ENCODE results near the gene MED13L.
A peak's percentile ranks its signal among the peaks of the same experiment; 100 is the strongest.

MED13L gene

DNA sequence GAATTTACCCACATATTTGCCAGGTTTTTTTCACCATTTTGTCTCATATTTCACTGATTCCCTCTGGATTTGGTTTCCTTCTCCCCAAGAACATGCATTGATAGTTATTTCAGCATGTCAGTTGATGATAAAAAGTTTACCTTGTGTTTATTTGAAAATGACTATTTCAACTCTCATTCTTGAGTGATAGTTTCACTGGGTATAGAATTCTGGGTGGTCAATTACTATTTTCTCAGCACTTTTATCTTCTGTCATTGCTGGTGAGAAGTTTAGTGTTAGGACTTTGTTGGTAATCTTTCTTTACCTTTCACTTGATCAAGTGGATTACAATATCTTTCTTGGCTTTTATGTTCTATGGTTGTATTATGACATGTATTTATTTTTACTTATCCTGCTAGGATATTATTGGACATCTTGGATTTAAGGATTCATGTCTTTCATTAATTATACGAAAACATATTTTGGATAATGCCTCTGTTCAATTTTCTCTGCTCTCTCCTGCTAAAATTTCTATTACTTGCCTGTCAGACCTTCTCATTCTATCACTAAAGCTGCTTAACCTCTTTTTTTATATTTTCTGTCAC lies 338.6 kb downstream of the MED13L start:
- DNase-seq (ENCODE audit: low spot score) = no peak

DNA sequence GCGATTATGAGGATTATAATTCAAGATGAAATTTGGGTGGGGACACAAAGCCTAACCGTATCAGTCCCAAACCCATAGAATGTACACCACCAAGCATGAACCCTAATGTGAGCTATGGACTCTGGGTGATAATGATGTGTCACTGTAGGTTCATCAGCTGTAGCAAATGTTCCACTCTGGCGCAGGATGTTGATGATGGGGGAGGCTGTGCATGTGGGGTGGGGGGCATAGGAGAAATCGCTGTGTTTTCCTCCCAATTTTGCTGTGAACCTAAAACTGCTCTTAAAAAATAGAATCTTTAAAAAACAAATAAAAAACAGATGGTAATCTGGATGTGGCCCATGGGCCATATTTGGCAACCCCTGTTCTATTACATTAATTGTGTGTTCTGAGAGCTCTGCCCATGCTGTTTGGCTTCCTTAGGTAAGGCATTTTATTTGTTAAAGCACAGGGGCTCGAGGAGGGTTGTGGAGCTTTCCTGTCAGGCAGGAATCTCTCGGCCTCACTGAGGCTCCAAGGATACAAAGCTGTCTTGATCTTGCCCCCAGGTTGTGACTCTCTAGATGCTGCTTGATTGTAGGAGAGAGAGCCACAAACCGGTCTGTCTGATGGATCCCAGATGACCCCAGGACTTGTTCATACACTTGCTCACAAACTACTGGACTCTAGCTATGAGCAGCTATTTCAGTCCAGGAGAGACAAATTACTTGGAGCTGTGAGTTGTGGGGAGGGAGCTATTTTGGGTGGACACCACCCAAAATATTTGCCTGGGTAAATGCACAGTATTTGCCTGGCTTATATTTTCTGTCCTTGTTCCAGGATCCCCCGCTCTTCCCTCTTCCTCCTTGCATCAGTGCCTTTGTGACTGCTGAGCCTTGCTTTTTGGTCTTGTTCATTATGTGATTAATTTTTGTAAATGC lies 340.2 kb downstream of the MED13L start:
- DNase-seq (ENCODE audit: low spot score) = no peak

DNA sequence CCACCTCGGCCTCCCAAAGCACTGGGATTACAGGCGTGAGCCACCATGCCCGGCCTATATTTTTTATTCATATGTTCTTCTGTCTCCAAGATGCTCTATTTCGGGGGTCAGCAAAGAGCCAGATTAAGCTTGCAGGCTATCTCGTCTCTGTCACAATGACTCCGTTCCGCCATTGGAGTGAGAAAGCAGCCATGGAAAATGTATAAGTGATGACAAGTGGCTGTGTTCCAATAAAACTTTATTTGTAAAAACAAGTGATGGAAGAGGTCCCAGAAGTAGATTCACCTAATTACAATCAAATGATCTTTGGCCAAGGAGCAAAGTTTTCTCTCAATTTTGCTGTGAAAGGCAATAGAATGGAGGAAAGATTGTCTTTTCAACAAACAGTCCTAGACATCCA lies 342.6 kb downstream of the MED13L start:
- no peak for DNase-seq (ENCODE audit: low spot score)

DNA sequence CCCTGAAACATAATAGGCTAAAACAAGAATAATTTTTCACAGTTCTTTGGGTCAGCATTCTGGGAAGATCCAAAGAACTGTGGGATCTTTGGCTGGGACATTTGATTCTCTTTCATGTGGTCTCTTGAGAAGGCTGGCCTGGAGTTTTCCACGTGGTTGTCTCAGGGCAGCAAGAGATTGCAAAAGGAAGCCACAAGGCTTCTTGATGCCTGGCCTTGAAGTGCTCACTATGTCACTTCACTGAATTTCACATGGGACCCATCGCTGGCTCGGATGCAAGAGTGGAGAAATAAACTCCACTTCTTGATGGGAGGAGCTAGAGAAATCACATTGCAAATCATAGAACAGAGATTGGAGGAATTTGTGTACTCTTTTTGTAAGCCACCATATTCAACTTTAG lies 343.4 kb downstream of the MED13L start:
- no peak for DNase-seq (ENCODE audit: low spot score)

DNA sequence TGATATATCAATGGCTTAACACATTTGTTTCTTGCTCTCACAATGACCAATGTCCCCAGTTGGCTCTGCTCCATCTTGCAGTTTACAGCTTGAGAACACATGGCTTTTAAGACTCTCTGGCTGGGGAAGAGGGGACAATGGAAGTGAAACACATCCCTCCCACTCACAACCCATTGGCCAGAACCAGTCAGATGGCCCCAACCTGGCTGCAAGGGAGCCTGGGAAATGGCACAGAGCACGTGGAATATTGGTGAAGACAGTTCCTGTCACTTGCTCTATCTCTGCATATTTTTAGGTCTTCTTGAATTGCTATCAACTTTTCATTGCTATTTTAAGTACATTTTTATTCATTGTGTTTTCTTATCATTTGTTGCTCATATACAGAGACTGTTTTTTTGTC lies 345.4 kb downstream of the MED13L start:
- DNase-seq (ENCODE audit: low spot score) = no peak

DNA sequence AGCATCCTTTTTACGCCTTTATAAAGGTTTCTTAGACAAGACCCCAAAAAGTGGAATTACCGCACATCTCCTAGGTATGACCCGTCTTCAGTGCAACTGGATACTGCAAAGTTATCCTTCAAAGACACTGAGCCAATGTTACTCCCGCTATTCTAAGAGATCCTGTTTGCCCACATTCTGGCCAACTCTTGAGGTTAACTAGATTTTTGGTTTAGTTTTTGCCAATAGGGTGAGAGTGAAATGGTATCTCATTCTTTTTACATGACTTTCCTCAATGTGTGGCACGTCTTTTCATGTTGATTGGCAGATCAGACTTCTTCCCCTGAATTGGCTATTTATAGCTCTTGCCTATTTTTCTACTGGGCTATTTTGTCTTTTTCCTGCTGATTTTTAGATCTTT lies 347.2 kb downstream of the MED13L start:
- DNase-seq (ENCODE audit: low spot score) = no peak

DNA sequence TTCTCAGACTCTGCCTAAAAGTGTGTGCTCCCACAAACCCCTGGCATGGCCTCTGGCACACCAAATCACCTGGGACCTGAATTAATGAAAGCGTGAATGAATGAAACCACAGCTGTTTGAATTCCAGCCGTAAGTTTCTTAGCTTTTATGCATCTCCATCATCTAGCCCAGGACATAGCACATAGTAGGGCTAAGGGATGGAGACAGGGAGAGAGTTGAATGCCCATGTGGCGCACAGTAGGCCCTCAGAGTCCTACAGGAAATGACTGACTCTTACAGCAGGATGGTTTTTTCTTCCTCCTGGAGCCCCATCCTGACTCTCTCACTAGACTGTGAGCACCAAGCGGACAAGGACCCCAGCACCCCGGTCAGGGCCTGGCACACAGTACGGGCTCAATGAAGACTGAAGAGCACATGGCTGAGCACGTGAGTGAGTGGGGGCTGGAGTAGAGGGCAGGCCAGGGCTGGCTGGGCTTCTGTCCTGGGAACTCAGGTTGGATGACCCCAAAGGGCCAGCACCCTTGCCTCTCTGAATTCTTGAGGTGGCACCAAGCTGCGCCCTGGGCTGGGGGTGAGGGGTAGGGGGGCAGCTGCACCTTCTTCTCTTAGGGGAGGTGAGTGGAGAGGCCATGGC lies 351.3 kb downstream of the MED13L start:
- DNase-seq (ENCODE audit: low spot score) = no peak

DNA sequence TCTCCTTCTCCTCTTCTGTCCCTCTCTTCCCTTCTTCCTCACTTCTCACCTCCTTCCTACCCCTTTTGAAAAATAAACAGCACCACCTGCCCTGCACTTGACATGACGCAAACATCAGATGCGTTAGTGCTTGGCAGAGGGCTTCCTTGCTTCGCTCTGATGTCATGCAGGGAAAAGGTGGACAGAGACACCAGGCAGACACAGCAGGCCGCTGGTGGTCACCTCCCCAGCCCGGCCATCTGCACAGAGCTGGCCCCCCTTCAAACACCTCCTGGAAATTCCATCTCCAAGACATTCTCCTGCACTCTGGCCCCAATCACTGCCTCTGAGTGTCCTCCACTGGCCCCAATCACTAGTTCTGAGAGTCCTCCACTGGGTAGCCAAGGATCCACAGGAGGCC lies 353.6 kb downstream of the MED13L start:
- DNase-seq (ENCODE audit: low spot score) = no peak

DNA sequence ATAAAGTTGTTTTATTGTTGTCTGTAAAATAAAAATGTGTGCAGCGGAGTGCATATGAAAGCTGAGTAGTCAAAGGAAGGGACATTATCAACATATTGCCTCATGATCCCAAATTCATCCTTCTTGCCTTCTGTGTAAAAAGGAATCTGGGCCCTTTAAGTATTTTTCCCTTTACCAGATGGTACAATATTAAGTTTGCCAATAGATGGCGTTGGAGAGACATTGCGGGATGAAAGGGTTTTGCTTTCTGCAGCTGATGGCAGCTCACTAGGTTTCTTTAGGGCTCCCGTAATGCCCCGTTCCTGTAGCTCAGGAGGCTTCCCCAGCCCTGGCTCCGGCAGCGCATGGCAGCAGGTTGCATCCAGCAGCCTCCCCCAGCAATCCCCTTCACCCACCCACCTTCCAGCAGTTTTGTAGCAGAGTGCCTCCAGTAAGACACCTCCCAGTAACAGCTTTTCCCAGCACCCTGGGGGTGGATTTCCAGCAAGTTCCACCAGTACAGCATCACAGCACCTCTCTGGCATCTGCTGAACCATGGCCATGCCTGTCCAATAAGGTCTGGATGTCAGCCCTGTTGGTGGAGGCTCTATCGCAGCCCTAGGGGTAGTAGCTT lies 354.4 kb downstream of the MED13L start:
- DNase-seq (ENCODE audit: low spot score) = peak; percentile 12

DNA sequence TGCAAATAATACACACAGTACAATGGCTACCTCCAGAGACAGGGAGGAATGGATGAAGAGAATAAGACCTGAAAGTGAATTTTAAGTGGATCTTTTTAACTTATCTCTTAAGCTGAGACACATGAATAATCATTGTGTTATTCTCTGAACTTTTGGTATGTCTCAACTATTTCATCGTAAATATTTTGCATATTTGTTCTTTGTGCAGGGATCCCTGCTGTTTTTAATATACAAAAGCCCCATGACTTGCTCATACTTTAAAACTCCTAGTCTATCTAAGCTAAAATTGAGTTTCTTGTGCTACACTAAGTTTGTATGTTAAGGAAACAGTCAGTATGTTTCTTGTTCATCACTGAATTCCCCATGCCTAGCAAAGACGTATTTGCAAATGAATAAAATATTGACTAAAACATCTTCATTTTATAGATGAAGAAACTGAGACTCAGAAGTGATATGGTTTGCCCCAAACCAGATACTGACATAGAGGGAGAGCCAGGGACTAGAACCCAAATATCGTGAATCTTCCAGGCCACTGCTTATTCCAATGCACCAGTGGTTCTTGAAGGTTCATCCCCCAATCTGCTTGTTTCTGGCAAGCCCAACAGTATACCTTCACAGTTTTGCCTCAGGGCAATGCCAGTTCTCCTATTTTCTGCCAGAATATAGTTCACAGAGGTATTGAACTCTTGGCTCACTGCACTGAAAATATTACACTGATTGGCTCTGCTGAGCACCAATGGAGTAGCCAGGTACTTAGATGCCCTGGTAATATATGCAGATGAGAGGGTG lies 356.9 kb downstream of the MED13L start:
- DNase-seq (ENCODE audit: low spot score) = no peak

DNA sequence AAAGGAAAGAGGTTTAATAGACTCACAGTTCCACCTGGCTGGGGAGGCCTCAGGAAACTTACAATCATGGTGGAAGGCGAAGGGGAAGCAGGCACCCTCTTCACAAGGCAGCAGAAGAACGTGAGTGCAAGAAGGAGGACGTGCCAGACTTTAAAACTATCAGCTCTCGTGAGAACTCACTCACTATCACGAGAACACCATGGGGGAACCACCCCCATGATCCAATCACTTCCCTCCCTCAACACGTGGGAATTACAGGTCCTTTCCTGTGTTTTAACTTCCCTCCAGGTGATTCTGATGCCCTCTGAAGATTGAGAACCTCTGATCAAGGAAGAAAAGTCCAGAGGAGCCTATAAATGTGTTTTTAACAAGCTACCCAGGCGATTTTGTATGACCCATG lies 358.7 kb downstream of the MED13L start:
- no peak for DNase-seq (ENCODE audit: low spot score)

DNA sequence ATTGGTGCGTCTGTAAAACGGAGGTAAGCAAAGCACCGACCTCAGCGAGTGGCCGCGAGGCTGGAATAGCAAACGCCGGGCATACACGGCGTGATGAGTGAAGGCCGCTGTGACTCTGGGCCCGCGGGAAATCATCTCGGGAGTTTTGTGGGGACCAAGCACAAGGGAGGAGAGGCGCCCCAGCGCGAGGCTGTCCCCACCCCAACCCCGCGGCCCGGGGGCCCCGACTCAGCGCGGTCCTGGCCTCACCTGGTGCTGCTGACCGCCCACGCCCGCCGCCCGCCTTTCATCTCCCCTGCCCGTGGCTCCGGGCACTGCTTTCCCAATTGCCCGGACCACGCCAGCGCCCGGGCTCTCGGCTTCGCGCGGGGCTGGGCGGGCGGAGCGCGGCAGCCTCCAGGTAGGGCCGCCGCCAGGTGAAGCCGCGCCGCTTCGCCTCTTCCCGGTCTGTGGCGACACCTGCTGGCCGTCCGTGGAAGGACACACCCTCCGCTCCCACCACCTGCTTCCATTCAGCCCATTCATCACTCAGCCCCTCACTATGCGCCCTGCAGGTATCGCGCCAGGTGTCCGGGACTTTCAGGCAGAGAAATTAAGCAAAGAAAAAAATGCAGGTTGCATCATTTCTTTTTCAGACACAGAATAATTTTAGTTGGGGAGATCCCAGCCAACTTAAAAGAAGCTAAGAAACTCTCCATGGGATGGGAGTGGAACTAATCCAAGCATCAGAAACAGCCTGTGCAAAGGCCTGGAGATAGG lies 360.4 kb downstream of the MED13L start:
- peak; percentile 6 for DNase-seq (ENCODE audit: low spot score)

DNA sequence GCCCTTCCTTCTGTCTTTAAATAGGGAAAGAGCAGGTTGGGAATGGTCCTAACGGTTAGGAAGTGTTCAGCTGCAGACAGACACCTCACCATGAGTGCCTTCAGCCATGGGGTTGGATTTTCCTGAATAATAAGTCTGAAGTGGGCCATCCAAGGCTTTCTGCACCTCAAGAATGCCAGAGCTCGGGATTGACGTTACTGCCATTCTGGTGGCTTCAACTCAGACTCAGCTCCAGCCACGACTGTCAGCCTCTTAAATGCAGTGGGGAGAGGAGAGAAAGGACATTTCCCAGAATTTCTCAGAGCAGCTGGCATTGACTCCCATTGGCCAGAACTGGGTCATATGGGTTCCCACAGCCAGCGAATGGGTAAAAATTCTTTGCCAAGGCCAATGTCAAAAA lies 363.4 kb downstream of the MED13L start:
- no peak for DNase-seq (ENCODE audit: low spot score)

DNA sequence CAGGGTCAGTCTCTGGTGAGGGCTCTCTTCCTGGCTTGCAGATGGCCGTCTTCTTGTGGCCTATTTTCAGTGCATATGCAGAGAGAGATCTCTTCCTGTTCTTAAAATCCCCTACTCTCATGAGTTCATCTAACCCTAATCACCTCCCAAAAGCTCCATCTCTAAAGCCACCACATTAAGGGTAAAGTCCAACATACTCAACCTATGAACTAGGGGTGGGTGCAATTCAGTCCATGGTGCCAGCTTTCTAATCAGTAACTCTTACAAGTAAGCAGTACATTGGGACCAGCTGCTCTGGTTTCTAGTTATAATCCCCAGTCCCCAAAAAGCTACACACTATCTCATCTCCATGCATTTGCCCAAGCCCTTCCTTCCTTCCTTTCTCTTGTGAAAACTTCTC lies 365.1 kb downstream of the MED13L start:
- no peak for DNase-seq (ENCODE audit: low spot score)

DNA sequence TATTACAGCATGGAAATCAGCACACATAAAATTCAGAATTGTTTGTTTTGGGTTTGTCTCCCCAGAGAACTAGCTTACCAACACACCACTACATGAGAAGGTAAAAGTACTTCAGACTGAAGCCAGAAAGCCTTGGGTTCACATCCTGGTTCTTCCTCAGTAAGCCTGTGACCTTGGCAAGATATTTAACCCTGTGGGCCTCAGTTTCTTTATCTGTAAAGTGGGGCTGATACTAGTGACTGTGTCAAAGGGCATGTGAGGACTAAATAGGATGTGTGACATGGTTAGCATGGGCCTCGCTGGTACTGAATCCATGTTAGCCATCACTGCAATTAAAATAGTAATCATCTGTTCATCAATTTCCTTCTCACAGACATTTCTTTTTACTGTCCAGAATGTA lies 366.1 kb downstream of the MED13L start:
- no peak for DNase-seq (ENCODE audit: low spot score)

DNA sequence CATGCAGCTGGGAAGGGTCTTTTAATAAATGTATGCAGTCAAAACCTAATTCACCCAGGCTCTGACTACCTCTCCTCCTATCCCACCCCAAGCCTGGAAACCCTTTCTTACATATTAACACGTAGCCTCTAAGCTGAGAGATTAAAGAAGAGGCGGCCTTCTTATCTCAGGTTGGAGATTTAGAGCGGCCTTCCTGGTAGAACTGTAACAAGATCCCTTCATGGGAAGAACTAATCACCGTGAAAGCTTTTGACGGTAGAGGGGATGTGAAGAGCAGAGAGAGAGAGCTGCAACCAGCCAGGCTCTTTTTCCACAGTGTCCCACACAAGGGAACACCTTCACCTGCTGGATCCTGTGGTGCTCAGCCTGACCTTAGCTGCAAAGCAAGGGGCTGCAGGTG lies 367.4 kb downstream of the MED13L start:
- DNase-seq (ENCODE audit: low spot score) = no peak

All from kidney capillary endothelial cell (primary cell).